A673 (cell line): Measurements from ENCODE around the gene RAPGEF5.

ENCODE experiments used
- CTCF ChIP-seq: fragments of 300-800, 200-600 bp; sonication (generic); conservative IDR thresholded peaks from 2 replicates; pipeline ENCODE4 v1.5.1; 2017; ENCODE audit warnings: low read depth, mild to moderate bottlenecking, antibody characterized with exemption, low read length, moderate library complexity, mixed read lengths
- EZH2 ChIP-seq: fragments of 200-600 bp; sonication (generic); IDR thresholded peaks from 2 replicates; pipeline ENCODE4 v1.6.1; 2017; ENCODE audit warnings: borderline replicate concordance, low read depth, mild to moderate bottlenecking, mixed read lengths, antibody characterized with exemption, low read length; ENCODE audit not compliant: poor library complexity, severe bottlenecking

DNA sequence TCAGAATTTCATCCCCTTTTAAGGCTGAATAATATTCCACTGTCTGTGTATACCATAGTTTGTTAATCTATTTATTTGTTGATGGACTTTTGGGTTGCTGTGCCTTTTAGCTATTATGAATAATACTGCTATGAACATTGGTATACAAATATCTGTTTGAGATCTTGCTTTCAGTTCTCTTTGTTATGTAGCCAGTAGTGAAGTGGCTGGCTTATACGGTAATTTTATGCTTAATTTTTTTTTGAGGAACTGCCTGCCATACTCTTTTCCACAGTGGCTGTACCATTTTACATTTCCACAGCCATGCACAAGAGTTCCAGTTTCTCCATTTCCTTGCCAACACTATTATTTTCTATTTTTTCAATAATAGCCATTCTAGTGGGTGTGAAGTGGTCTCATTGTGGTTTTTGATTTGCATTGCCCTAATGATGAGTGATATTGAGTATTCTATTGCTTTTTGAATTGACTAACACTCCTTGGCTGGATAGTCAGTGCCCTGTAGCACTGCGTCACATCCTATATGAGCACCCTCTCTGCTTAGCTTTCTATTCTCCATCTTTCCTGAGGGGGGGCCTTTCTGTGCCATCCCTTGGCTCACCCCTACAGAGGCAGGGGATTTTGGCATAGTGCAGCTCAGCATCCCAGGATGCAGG lies 29.4 kb upstream of the RAPGEF5 start:
- no peak for TF ChIP-seq EZH2
- no peak for TF ChIP-seq CTCF
